OCI-LY3 (cell line): ENCODE results near the gene ZNF365.

ENCODE experiments used
- CTCF ChIP-seq: fragments of 200-600, 300-600 bp; sonication (generic); IDR thresholded peaks from 2 replicates; pipeline ENCODE4 v1.5.1; 2014; ENCODE audit warnings: antibody characterized with exemption, low read length, low read depth
- EZH2phosphoT487 ChIP-seq: fragments of 200-600 bp; shearing (Covaris generic); IDR thresholded peaks from 2 replicates; pipeline ENCODE4 v1.6.1; 2018; ENCODE audit warnings: antibody characterized with exemption, mixed run types, low read depth

GRCh38 chr10:62396864-62397263 lies 22.7 kb downstream of the ZNF365 start:
- TF ChIP-seq CTCF, result no peak
- TF ChIP-seq EZH2phosphoT487, result no peak
